Measurements from ENCODE around the gene PFKFB4.

GRCh38 chr3:48564667-48565066 is 8.1 kb upstream of the PFKFB4 start:
- no peak for TF ChIP-seq POLR2AphosphoS5 (IDR thresholded peaks at IDR 0.05)
- TF ChIP-seq CTCF (IDR thresholded peaks at IDR 0.05) = no peak

Data from sigmoid colon (tissue), 4 donors.